ENCODE data around the gene TMEM38A. TPM values are rescaled to one million over a fixed set of nuclear protein-coding genes. Genes with fewer than 3 reads are reported as not detected.
A peak's percentile ranks its signal among the peaks of the same experiment; 100 is the strongest.
"Not testable (repeated sequence)": the region's sequence is repeated elsewhere in the genome, so short reads cannot be mapped to it uniquely, and the experiment has no call there.

The TMEM38A gene
- total RNA-seq, 4 donors from 2014 or later = 3.3 to 7.3 (median 3.6) TPM

- Histone ChIP-seq H3K4me3 (peak overlapping the region; percentile 54 to 87 (median 76)), H3K36me3 (peaks cover 4 to 36% (median 7%) of the 10 kb centered on the region in 3 donors), H3K4me1 (peaks cover 0 to 59% (median 16%) of the 10 kb centered on the region in 4 donors), H3K9me3 (no peaks in the 10 kb centered on the region), H3K27me3 (no peaks in the 10 kb centered on the region), H3K27ac (peak overlapping the region; percentile 86 to 97 (median 90))
- DNase-seq (ENCODE audit: low spot score in 2 of 2) = no peak
- 3 to 7% methylated on average over 14 of the region's 14 CpGs for WGBS, 2 donors
- TF ChIP-seq CTCF (IDR thresholded peaks at IDR 0.05) (no peak), EP300 (IDR thresholded peaks at IDR 0.05) (no peak)
Measured at GRCh38 chr19:16659464-16659831, 1.5 kb upstream of the TMEM38A start.

- TF ChIP-seq EP300 (IDR thresholded peaks at IDR 0.05) (peak; percentile 87 to 98), POLR2A (IDR thresholded peaks at IDR 0.05) (peak; percentile 72 to 87), CTCF (IDR thresholded peaks at IDR 0.05) (peak in 3 of 5 experiments; percentile 27 to 49 (median 32))
- peaks cover 4 to 29% (median 7%) of the 10 kb centered on the region in 3 donors for H3K36me3 ChIP-seq
- no peaks in the 10 kb centered on the region for H3K9me3 ChIP-seq
- DNase-seq (ENCODE audit: low spot score in 2 of 2) = peak; percentile 96
- H3K27me3 ChIP-seq = no peaks in the 10 kb centered on the region
- H3K4me3 ChIP-seq = peak within 1 kb of the TSS; percentile 54 to 87 (median 78)
- H3K27ac ChIP-seq = peak within 1 kb of the TSS; percentile 86 to 97 (median 90)
- 0 to 1% methylated on average over 46 to 49 of the region's 60 CpGs for WGBS, 2 donors
- peaks cover 0 to 52% (median 16%) of the 10 kb centered on the region in 4 donors for H3K4me1 ChIP-seq
Measured at GRCh38 chr19:16659832-16660708, 869 bp upstream of the TMEM38A start, which contains the start of gene SMIM7. TSS of gene SMIM7 (minus strand) at chr19:16660144. CDS start at chr19:16660110, 34 bp downstream.

GRCh38 chr19:16661480-16662034 is 618 bp downstream of the TMEM38A start:
- no peak for TF ChIP-seq CTCF (IDR thresholded peaks at IDR 0.05)
- TF ChIP-seq POLR2A (IDR thresholded peaks at IDR 0.05) = no peak
- TF ChIP-seq EP300 (IDR thresholded peaks at IDR 0.05) = no peak
- peaks cover 0 to 45% (median 16%) of the 10 kb centered on the region in 4 donors for H3K4me1 ChIP-seq
- peak; percentile 14 to 17 for DNase-seq (ENCODE audit: low spot score in 2 of 2)
- H3K27me3 ChIP-seq = no peaks in the 10 kb centered on the region
- H3K27ac ChIP-seq = peak overlapping the region in 3 of 4 donors; percentile 57 to 97 (median 59)
- 1 to 2% methylated on average over 21 to 30 of the region's 31 CpGs for WGBS, 2 donors
- peaks cover 0 to 16% (median 4%) of the 10 kb centered on the region in 3 donors for H3K36me3 ChIP-seq
- H3K4me3 ChIP-seq = peak overlapping the region; percentile 54 to 87 (median 78)
- no peaks in the 10 kb centered on the region for H3K9me3 ChIP-seq

GRCh38 chr19:16668176-16668575 is 7.2 kb downstream of the TMEM38A start:
- H3K27me3 ChIP-seq = no peaks in the 10 kb centered on the region
- H3K4me3 ChIP-seq = no peak overlapping the region
- no peaks in the 10 kb centered on the region for H3K4me1 ChIP-seq
- no peak for DNase-seq (ENCODE audit: low spot score in 2 of 2)
- no peak overlapping the region for H3K27ac ChIP-seq
- H3K36me3 ChIP-seq = no peaks in the 10 kb centered on the region
- WGBS, 2 donors = 96 to 97% methylated on average over 5 of the region's 5 CpGs
- TF ChIP-seq POLR2A (IDR thresholded peaks at IDR 0.05) (no peak), EP300 (IDR thresholded peaks at IDR 0.05) (no peak)
- no peaks in the 10 kb centered on the region for H3K9me3 ChIP-seq

- H3K27me3 ChIP-seq; H3K9me3 ChIP-seq; H3K27ac ChIP-seq; H3K4me3 ChIP-seq; H3K36me3 ChIP-seq; DNase-seq (ENCODE audit: low spot score in 2 of 2); H3K4me1 ChIP-seq: not testable (repeated sequence)
- 94 to 98% methylated on average over 4 of the region's 4 CpGs for WGBS, 2 donors
Measured at GRCh38 chr19:16668702-16669101, 7.8 kb downstream of the TMEM38A start.

GRCh38 chr19:16670291-16670690 is 9.4 kb downstream of the TMEM38A start:
- H3K36me3 ChIP-seq = no peaks in the 10 kb centered on the region
- no peaks in the 10 kb centered on the region for H3K4me1 ChIP-seq
- WGBS, 2 donors = 95 to 97% methylated on average over 13 of the region's 13 CpGs
- H3K27ac ChIP-seq = no peak overlapping the region
- no peaks in the 10 kb centered on the region for H3K27me3 ChIP-seq
- TF ChIP-seq POLR2A (IDR thresholded peaks at IDR 0.05) = no peak
- no peak for TF ChIP-seq CTCF (IDR thresholded peaks at IDR 0.05)
- no peak for TF ChIP-seq EP300 (IDR thresholded peaks at IDR 0.05)
- DNase-seq (ENCODE audit: low spot score in 2 of 2) = no peak
- H3K4me3 ChIP-seq = no peak overlapping the region
- H3K9me3 ChIP-seq = no peaks in the 10 kb centered on the region
